Ureter (tissue), 1 donor: ENCODE results near the gene PSMD11. TPM values are rescaled to one million over a fixed set of nuclear protein-coding genes. Genes with fewer than 3 reads are reported as not detected.

Source experiments
- total RNA-seq: library from RNA; stranded (reverse); gene quantifications from one replicate; pipeline ENCODE4 v1.2.4, GENCODE V29; 2023
- donor health status: DM: yes; HTN: yes; CAD: no.

The PSMD11 gene
- total RNA-seq, 1 donor from 2014 or later: 80.9 TPM

Other genes with a start within 250 kb of the PSMD11 start
- gene RHBDL3, start 178.7 kb upstream of the PSMD11 start, total RNA-seq: 0.99 TPM
- 24.6 TPM for gene C17orf75, start 102.3 kb upstream of the PSMD11 start, total RNA-seq
- gene ZNF207, start 94.4 kb upstream of the PSMD11 start, total RNA-seq: 231 TPM
- gene CDK5R1, start 42.5 kb downstream of the PSMD11 start, total RNA-seq: 0.83 TPM